Ovary (tissue), 9 donors: ENCODE data around the gene HOXA4. TPM values are rescaled to one million over a fixed set of nuclear protein-coding genes. Genes with fewer than 3 reads are reported as not detected.

ENCODE experiments used
- DNase-seq, 5 donors: peaks; one replicate each; pipeline ENCODE4 v3.0.0-alpha.2; 2019 to 2020
- H3K27ac ChIP-seq, 2 donors: fragments of 200-600 bp; one replicate each; pipeline versions ENCODE4 v1.5.1 to v1.8.0; 2019 to 2022
- H3K27me3 ChIP-seq: fragments of 200-600 bp; one replicate; pipeline ENCODE4 v1.8.0; 2022
- H3K36me3 ChIP-seq: fragments of 200-600 bp; sonication (generic); one replicate; pipeline ENCODE4 v1.5.1; 2019
- H3K4me1 ChIP-seq: one replicate; pipeline ENCODE4 v1.8.1; 2013; ENCODE audit warnings: mild to moderate bottlenecking, moderate library complexity; ENCODE audit not compliant: insufficient read depth
- H3K4me3 ChIP-seq: fragments of 200-600 bp; sonication (generic); one replicate; pipeline ENCODE4 v1.5.1; 2017
- H3K9me3 ChIP-seq, 2 donors: fragments of 200-600 bp in 1 of 2; sonication (generic) in 1 of 2; one replicate each; pipeline versions ENCODE4 v1.5.1 to v1.8.1; 2013 to 2019; ENCODE audit warnings: mild to moderate bottlenecking in 1 of 2, moderate library complexity in 1 of 2
- CTCF ChIP-seq, 3 donors: fragments of 450-650 bp in 2 of 3; fragments of 200-600 bp in 1 of 3; IDR thresholded peaks; one replicate each; pipeline versions ENCODE4 v1.5.1 to v1.8.0; 2016 to 2022; ENCODE audit warnings: antibody characterized with exemption in 3 of 3, mild to moderate bottlenecking in 1 of 3
- EP300 ChIP-seq: sonication (generic); formaldehyde crosslinking; IDR thresholded peaks from one replicate; pipeline ENCODE4 v1.6.1; 2017; ENCODE audit warnings: antibody characterized with exemption
- POLR2A ChIP-seq: fragments of 450-650 bp; IDR thresholded peaks from one replicate; pipeline ENCODE4 v1.6.1; 2017; ENCODE audit warnings: antibody characterized with exemption, mild to moderate bottlenecking, moderate library complexity
- WGBS, 3 donors: extraction: QIAGEN DNeasy Blood & Tissue Kit in 1 of 3; methylation state at CpG; one replicate each; pipeline versions ENCODE4 v1.1.5 to v1.1.7; 2013 to 2017; 5-methylcytosine and 5-hydroxymethylcytosine counted together
- intact Hi-C, 4 donors: fragments of 100-400 bp; cut with DNase I; formaldehyde crosslinking; loops; one replicate each; pipeline versions ENCODE4 v1.11.0 to v1.15.1; 2022 to 2023
- polyA plus RNA-seq, 2 donors: library from polyadenylated mRNA; stranded (reverse); fragments of 200-250 nt in 1 of 2; fragments of 350-450 nt in 1 of 2; fragmentation: Illumina TruSeq in 1 of 2; extraction: RNeasy Lipid Tissue Mini Kit (QIAGEN cat#74804) in 1 of 2; gene quantifications; one replicate each; pipeline ENCODE4 v1.2.3, GENCODE V29; 2013 to 2014
- total RNA-seq, 7 donors: library from RNA; depleted of rRNA in 2 of 7; stranded (reverse); fragments of >200 nt in 2 of 7; fragmentation: NEBNext Ultra II Directional in 3 of 7; extraction: Animal tissue kit (Norgen Biotek cat#: 25700) in 3 of 7; gene quantifications; one replicate each; pipeline versions ENCODE4 v1.1.0 to v1.2.4, GENCODE V29; 2016 to 2023
- donor health status: DM: no; HTN: no; CAD: no; lungs with moderate emphysema.
- donor health status: DM: no; HTN: no; CAD: no.
- donor health status: Bipolar disorder and iron deficiency.
- donor health status: DM: yes; HTN: yes; CAD: no.
- donor health status: DM: no; HTN: no; CAD: no.
- donor health status: DM: yes; HTN: yes; CAD: no.

Gene HOXA4
- total and polyA plus RNA-seq, 9 donors, result 0.22 to 34.0 (median 3.5) TPM

GRCh38 chr7:27160546-27161213, 30.1 kb upstream of the HOXA4 start:
- no peak for TF ChIP-seq EP300
- TF ChIP-seq CTCF (IDR thresholded peaks at IDR 0.05), result peak; percentile 96 to 98 (median 97)
- peak; percentile 71 to 89 (median 87) for DNase-seq
- peaks cover 4% of the 10 kb centered on the region for H3K4me1 ChIP-seq
- H3K27me3 ChIP-seq, result peaks cover 9% of the 10 kb centered on the region
- H3K4me3 ChIP-seq, result peak overlapping the region; percentile 43
- 3% methylated on average over 43 to 54 of the region's 54 CpGs for WGBS, 3 donors
- no peaks in the 10 kb centered on the region for H3K36me3 ChIP-seq
- intact Hi-C loops, result loop anchor here in 3 of 4 donors (5.0 to 10.0 kb wide), 4 partner anchors 786 to 1276 kb away; no protein-coding TSS in a partner anchor
- H3K9me3 ChIP-seq, result no peaks in the 10 kb centered on the region
- H3K27ac ChIP-seq, result no peak overlapping the region

- Histone ChIP-seq H3K27me3 (peaks cover 12% of the 10 kb centered on the region), H3K4me1 (peaks cover 4% of the 10 kb centered on the region), H3K36me3 (no peaks in the 10 kb centered on the region), H3K27ac (no peak overlapping the region), H3K9me3 (no peaks in the 10 kb centered on the region), H3K4me3 (peak overlapping the region; percentile 43)
- peak in 2 of 5 donors; percentile 26 to 33 for DNase-seq
- 78 to 83% (median 80%) methylated on average over 23 of the region's 23 CpGs for WGBS, 3 donors
- intact Hi-C loops, result loop anchor here in 3 of 4 donors (5.0 to 10.0 kb wide), 4 partner anchors 785 to 1275 kb away; no protein-coding TSS in a partner anchor
- TF ChIP-seq EP300 (no peak), POLR2A (no peak), CTCF (IDR thresholded peaks at IDR 0.05) (no peak)
Measured at GRCh38 chr7:27160145-27160545, 29.6 kb upstream of the HOXA4 start.

- intact Hi-C loops, result loop anchor here (5.0 to 10.0 kb wide), 6 partner anchors 785 to 1275 kb away; partner anchors contain the start of genes CBX3 (in 1 of the 4) and HNRNPA2B1 (in 1 of the 4)
- no peak overlapping the region for H3K27ac ChIP-seq
- TF ChIP-seq POLR2A (no peak), EP300 (no peak), CTCF (IDR thresholded peaks at IDR 0.05) (no peak)
- H3K4me1 ChIP-seq, result peaks cover 4% of the 10 kb centered on the region
- 86 to 90% (median 88%) methylated on average over 27 of the region's 27 CpGs for WGBS, 3 donors
- peaks cover 6% of the 10 kb centered on the region for H3K27me3 ChIP-seq
- no peak overlapping the region for H3K4me3 ChIP-seq
- DNase-seq, result peak in 2 of 5 donors; percentile 9 to 19
- H3K36me3 ChIP-seq, result no peaks in the 10 kb centered on the region
- no peaks in the 10 kb centered on the region for H3K9me3 ChIP-seq
Measured at GRCh38 chr7:27159266-27160144, 28.9 kb upstream of the HOXA4 start.

- peaks cover 3% of the 10 kb centered on the region for H3K27me3 ChIP-seq
- H3K9me3 ChIP-seq, result no peaks in the 10 kb centered on the region
- H3K27ac ChIP-seq, result no peak overlapping the region
- no peak overlapping the region for H3K4me3 ChIP-seq
- TF ChIP-seq CTCF (IDR thresholded peaks at IDR 0.05), result no peak
- TF ChIP-seq POLR2A, result no peak
- TF ChIP-seq EP300, result no peak
- H3K4me1 ChIP-seq, result peaks cover 4% of the 10 kb centered on the region
- H3K36me3 ChIP-seq, result no peaks in the 10 kb centered on the region
- DNase-seq, result peak in 2 of 5 donors; percentile 17 to 25
- WGBS, 3 donors, result 49 to 63% (median 51%) methylated on average over 35 of the region's 35 CpGs
- intact Hi-C loops, result loop anchor here in 2 of 4 donors (5.0 to 10.0 kb wide), 3 partner anchors 791 to 1264 kb away; partner anchors contain the start of genes CBX3 (in 1 of the 2) and HNRNPA2B1 (in 1 of the 2)
Measured at GRCh38 chr7:27158436-27159265, 28.1 kb upstream of the HOXA4 start.
